Astrocyte of the spinal cord (primary cell): ENCODE results near the gene MCCC1.
A peak's percentile ranks its signal among the peaks of the same experiment; 100 is the strongest.
"Not testable (repeated sequence)": the region's sequence is repeated elsewhere in the genome, so short reads cannot be mapped to it uniquely, and the experiment has no call there.

Experiments
- DNase-seq: peaks from one replicate; pipeline ENCODE4 v3.0.0; 2011; ENCODE audit warnings: low read depth, low spot score
- H3K4me3 ChIP-seq: 2 replicates; pipeline ENCODE4 v1.5.1; 2011; ENCODE audit warnings: low read depth, mild to moderate bottlenecking, low read length, moderate library complexity
- in situ Hi-C: cut with HindIII; loops from 2 replicates; pipeline ENCODE4 v1.10.0; 2017; ENCODE audit warnings: low sequenced_read_pairs
- TF ChIP-seq, protein P1 (sequence below): IDR thresholded peaks from 2 replicates; pipeline ENCODE4 v1.5.1; 2012; ENCODE audit warnings: low read depth, mild to moderate bottlenecking, low read length, inconsistent platforms

Gene MCCC1

DNA sequence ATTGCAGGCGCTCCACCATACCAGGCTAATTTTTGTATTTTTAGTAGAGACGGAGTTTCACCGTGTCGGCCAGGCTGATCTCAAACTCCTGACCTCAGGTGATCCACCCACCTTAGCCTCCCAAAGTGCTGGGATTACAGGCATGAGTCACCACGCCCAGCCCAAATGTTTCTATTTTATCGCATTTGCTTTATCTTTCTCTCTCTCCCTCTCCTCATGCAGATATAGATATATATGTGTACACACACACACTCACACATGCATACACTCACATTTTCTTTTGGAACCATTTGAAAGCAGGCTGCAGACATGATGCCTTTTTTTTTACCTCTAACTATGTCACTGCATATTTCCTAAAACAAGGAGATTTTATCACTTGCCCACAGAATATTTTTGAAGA is 7.3 kb upstream of the MCCC1 start:
- in situ Hi-C loops = no loop called here
- H3K4me3 ChIP-seq = no peak overlapping the region
- TF ChIP-seq, protein P1, sequence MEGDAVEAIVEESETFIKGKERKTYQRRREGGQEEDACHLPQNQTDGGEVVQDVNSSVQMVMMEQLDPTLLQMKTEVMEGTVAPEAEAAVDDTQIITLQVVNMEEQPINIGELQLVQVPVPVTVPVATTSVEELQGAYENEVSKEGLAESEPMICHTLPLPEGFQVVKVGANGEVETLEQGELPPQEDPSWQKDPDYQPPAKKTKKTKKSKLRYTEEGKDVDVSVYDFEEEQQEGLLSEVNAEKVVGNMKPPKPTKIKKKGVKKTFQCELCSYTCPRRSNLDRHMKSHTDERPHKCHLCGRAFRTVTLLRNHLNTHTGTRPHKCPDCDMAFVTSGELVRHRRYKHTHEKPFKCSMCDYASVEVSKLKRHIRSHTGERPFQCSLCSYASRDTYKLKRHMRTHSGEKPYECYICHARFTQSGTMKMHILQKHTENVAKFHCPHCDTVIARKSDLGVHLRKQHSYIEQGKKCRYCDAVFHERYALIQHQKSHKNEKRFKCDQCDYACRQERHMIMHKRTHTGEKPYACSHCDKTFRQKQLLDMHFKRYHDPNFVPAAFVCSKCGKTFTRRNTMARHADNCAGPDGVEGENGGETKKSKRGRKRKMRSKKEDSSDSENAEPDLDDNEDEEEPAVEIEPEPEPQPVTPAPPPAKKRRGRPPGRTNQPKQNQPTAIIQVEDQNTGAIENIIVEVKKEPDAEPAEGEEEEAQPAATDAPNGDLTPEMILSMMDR = no peak
- no peak for DNase-seq

- in situ Hi-C loops, H3K4me3 ChIP-seq, DNase-seq: not testable (repeated sequence)
Observed at GRCh38 chr3:183103950-183104349, 4.7 kb upstream of the MCCC1 start.

DNA sequence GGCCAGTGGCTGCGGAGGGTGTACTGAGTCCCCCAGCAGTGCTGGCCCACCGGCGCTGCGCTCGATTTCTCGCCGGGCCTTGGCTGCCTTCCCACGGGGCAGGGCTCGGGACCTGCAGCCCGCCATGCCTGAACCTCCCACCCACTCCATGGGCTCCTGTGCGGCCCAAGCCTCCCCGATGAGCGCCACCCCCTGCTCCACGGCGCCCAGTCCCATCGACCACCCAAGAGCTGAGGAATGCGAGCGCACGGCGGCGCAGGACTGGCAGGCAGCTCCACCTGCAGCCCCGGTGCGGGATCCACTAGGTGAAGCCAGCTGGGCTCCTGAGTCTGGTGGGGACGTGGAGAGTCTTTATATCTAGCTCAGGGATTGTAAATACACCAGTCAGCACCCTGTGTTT is 1.7 kb upstream of the MCCC1 start:
- in situ Hi-C loops, DNase-seq, H3K4me3 ChIP-seq: not testable (repeated sequence)

- TF ChIP-seq, protein P1 = no peak
- no peak for DNase-seq
- in situ Hi-C loops = no loop called here
Observed at GRCh38 chr3:183100376-183100775, 1.1 kb upstream of the MCCC1 start.

DNA sequence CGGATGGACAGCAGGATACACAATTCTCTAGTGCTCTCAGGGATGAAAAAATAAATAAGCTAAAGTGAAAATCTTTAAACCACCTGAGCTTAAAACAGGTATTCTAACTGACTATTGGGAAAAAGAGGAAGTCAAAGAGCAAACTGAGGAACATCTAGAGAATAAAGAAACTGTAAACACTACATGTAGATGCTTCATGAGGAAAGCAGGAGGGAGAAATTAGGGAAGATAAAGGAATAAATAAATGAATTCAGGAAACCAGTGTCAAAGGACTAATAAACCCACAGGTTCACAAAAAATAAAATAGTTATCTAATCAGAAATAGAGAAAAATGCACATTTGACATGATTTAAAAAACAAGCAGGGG is 525 bp upstream of the MCCC1 start:
- no peak for DNase-seq
- in situ Hi-C loops = no loop called here
- TF ChIP-seq, protein P1 = no peak
- peak overlapping the region; percentile 93 for H3K4me3 ChIP-seq

More at GRCh38 chr3:183100376-183100775, 1.1 kb upstream of the MCCC1 start:
- H3K4me3 ChIP-seq = no peak overlapping the region

DNA sequence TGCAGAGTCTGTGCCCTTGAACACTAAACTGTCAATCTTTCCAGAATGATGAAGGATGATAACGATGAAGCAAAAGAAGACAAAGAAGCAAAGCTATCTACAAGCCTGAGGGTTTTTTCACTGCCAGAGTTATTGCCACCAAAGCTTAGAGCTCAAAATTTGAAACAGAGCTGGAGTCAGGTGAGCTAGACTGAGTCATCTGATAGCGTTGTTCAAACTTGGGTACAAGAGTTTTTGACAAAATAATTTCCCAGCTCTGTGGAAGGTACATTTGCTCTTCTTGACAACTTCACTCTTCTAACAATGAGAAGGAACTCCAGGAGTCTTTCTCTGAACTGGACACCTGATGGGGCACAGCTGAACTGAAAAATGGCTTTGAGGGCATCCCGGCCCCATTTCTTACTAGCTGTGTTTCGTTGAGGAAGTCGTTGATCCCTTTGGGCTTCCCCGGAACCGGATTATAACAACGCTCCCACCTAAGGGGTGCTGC is 715 bp downstream of the MCCC1 start:
- TF ChIP-seq, protein P1 = no peak
- no peak for DNase-seq
- peak overlapping the region; percentile 93 for H3K4me3 ChIP-seq
- in situ Hi-C loops = no loop called here

DNA sequence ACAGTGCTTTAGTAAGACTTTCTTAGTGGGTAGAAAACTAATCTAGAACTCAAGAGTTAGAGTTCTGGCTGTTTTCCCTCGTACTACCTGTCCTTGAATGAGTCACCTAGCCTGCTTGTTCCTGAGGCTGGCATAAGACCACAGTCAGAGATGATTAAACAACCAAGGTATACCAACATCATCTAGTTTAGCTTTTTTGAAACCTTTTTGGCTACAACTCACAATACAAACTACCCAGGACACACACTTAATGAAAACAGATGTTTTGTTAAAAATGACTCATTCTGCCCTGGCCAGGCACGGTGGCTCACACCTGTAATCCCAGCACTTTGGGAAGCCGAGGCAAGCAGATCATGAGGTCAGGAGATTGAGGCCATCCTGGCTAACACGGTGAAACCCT is 4.6 kb downstream of the MCCC1 start:
- TF ChIP-seq, protein P1 = no peak
- in situ Hi-C loops = no loop called here
- DNase-seq = no peak
- no peak overlapping the region for H3K4me3 ChIP-seq

- H3K4me3 ChIP-seq = no peak overlapping the region
- in situ Hi-C loops = no loop called here
- DNase-seq = no peak
- TF ChIP-seq, protein P1 = no peak
Observed at GRCh38 chr3:183092256-183092655, 7.0 kb downstream of the MCCC1 start.
